HK-2 (cell line): ENCODE measurements around the gene BMP4.

ENCODE experiments used
- DNase-seq: peaks from one replicate; pipeline ENCODE4 v3.0.0-alpha.2; 2018; ENCODE audit not compliant: unreplicated experiment

BMP4 gene

GRCh38 chr14:53964249-53964648 lies 7.6 kb upstream of the BMP4 start:
- DNase-seq, result no peak

- no peak for DNase-seq
Measured at GRCh38 chr14:53963320-53964227, 6.9 kb upstream of the BMP4 start.

- no peak for DNase-seq
Measured at GRCh38 chr14:53962953-53963319, 6.3 kb upstream of the BMP4 start.

- no peak for DNase-seq
Measured at GRCh38 chr14:53958628-53959027, 2.0 kb upstream of the BMP4 start.

GRCh38 chr14:53957739-53958138 lies 1.1 kb upstream of the BMP4 start:
- no peak for DNase-seq

DNA sequence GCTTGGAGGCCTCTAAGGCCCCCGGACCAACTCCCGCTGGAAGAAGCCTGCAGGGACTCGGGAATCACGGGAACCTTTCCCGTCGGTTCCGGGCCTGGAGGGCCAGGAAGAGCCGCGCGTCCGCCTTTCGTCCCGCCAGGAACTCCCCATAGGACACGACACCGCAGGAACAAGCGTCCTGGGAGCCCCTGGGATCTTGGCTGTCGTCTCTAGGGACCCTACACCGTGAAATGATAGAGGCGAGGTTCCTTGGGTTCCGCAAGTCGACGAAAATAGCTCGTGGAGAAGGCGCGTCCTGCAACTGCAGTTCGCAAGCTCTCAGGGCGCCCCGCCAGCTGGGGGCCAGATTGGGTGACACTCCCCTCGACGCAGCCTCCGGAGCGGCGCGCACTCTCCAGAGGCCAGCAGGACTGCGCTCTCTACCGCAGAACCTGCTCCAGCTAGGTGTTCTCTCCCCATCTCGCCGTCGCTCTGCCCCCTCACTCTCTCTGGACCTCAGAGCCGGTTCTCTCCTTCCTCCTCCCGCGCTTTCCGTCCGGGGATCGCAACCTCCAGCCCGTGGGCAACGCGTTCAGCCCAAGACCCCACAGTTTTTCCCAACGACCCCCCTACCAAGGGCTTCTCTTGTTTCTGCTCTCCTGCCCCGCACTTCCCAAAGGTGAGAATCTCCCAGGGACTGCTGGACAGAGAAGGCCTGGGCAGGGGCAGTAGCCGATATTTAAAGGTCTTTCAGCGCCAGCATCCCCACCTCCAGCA lies 776 bp downstream of the BMP4 start:
- DNase-seq, result no peak

GRCh38 chr14:53955229-53955556 lies 1.4 kb downstream of the BMP4 start:
- no peak for DNase-seq

GRCh38 chr14:53954551-53955228 lies 1.9 kb downstream of the BMP4 start:
- peak; percentile 25 for DNase-seq

GRCh38 chr14:53953828-53954550 lies 2.6 kb downstream of the BMP4 start:
- DNase-seq, result peak; percentile 36

GRCh38 chr14:53953002-53953827 lies 3.4 kb downstream of the BMP4 start:
- DNase-seq, result peak; percentile 55

GRCh38 chr14:53952533-53952932 lies 4.1 kb downstream of the BMP4 start:
- DNase-seq, result no peak

DNA sequence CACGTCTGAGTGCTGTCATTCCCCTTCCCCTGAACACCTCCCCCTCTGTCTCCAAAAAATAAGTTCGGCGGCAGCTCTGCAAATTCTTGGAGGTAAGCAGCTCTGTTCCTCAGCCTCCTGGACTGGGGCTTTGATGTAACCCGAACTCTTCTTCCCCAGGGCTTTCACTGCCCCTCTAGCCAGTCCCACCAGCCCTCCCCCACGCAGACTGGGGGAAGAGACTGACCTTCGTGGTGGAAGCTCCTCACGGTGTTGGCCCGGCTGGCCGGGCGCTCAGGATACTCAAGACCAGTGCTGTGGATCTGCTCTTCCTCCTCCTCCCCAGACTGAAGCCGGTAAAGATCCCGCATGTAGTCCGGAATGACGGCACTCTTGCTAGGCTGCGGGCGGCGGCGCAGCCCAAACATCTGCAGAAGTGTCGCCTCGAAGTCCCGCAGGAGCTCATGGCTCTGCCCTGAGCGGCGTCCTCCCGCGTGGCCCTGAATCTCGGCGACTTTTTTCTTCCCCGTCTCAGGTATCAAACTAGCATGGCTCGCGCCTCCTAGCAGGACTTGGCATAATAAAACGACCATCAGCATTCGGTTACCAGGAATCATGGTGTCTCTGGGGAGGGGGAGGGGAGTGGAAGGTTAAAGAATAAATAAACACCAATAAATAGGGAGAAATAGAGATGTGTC lies 4.9 kb downstream of the BMP4 start:
- no peak for DNase-seq

- no peak for DNase-seq
Measured at GRCh38 chr14:53951243-53951626, 5.4 kb downstream of the BMP4 start.

- no peak for DNase-seq
Measured at GRCh38 chr14:53950031-53950793, 6.4 kb downstream of the BMP4 start.

DNA sequence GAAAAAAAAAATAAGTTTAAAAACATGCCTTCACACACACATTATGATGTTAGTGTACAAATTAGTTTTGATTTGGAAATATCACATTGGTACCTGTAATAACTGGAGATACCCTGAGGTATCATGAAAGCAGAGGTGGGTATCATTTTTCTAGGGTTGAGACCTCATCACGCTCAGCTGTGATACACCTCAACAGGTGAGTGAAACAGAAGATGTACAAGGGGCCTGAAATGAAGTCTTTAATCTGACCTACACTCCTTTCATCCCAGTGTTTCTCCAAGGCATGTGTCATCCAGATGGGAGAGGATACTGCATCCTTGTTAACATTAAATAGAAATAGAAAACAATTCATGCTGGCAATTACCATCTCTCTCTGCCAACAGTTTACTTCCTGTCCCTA lies 7.4 kb downstream of the BMP4 start:
- DNase-seq, result no peak

GRCh38 chr14:53948205-53948884 lies 8.3 kb downstream of the BMP4 start:
- DNase-seq, result no peak

GRCh38 chr14:53947452-53948204 lies 9.0 kb downstream of the BMP4 start:
- no peak for DNase-seq

DNA sequence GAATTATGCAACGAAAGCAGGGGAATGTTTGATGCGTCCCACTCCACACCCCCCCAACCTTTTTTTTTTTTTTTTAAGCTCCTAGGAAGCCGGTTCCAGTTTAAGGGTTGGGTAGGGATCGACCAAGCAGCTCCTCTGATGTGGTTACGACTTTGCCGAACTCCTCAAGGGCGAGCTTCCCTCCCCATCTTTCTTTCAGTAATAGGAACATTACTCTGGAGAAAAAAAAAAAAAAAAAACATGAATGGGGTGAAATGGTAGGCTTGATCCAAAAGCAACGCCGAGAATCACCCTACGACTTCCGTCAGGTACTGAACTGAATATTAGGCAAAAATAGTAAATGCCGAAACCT lies 9.6 kb downstream of the BMP4 start:
- no peak for DNase-seq
